GM12801 (cell line): ENCODE data around the gene IQCB1.

ENCODE experiments used
- TF ChIP-seq, protein P1 (sequence below): IDR thresholded peaks from one replicate; pipeline ENCODE4 v1.5.1; 2011; ENCODE audit warnings: control low read depth; ENCODE audit not compliant: insufficient read length; ENCODE audit errors: extremely low read depth

The IQCB1 gene

DNA sequence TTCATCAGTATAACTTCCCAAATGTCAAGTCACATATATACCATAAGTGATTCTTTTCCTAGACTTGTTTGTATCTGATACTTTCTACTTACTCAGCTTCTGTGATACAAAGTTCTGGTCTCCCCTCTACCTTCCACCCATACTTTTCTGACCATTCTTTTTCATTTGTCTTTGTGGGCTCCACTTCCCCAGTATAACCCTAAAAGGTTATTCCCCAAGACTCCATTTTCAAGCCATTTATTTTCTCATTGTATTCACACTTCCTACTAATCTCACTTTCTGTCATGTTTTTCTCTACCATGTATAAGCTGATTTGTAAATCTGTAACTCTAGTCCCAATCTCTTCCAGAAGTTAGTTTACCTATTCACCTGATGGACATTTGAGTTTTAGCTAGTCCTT is 34.0 kb downstream of the IQCB1 start:
- TF ChIP-seq, protein P1, sequence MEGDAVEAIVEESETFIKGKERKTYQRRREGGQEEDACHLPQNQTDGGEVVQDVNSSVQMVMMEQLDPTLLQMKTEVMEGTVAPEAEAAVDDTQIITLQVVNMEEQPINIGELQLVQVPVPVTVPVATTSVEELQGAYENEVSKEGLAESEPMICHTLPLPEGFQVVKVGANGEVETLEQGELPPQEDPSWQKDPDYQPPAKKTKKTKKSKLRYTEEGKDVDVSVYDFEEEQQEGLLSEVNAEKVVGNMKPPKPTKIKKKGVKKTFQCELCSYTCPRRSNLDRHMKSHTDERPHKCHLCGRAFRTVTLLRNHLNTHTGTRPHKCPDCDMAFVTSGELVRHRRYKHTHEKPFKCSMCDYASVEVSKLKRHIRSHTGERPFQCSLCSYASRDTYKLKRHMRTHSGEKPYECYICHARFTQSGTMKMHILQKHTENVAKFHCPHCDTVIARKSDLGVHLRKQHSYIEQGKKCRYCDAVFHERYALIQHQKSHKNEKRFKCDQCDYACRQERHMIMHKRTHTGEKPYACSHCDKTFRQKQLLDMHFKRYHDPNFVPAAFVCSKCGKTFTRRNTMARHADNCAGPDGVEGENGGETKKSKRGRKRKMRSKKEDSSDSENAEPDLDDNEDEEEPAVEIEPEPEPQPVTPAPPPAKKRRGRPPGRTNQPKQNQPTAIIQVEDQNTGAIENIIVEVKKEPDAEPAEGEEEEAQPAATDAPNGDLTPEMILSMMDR: no peak

DNA sequence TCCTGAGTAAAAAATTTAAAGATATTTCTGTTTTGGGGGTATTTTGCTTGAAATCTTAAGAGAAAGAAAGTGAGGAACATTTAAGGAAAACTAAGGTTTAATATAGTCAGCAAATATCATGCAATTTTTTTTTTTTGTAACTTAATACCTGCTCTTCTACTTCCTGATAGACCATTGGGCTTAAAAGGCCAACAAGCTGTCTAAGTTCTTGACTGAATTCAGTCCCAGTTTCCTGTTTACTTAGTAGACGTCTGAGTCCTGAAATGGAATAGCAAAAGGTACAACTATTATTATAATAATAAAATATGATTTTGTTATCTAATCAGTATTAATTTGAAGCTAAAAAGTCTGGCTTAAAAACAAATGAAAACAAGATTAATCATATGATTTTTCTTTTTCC is 37.9 kb downstream of the IQCB1 start:
- TF ChIP-seq, protein P1: no peak

DNA sequence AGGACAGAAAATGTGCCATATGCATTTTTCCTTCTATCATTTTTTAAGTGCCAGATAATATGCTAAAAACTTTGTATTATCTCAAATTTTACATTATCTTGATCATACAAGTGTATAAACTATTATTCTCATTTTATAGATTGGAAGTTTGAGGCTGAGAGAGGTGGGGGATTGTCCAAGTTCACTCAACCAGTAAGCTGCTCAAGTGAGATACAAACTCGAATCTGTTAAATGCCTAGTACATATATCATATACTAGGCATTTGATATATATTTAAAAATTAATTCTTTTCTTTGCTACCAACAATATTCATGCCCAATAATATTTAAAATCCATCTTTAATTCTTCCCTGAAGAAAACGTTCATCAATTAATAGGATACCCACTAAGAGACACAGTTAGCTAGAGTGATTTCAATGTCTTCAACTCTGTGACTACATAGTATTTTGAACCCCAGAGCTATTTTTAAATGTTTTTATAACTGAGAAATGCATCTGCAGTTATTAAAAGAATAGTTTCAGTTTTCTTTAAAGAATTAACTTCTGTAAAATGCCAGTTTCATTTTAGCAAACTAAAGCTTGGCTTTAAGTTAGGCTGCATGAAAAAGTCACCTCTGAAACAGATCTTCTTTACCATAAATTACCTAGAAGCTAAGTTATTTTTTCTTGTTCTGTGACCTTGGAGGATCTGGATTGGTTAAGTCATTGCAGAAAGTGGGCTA is 40.4 kb downstream of the IQCB1 start:
- TF ChIP-seq, protein P1: no peak

DNA sequence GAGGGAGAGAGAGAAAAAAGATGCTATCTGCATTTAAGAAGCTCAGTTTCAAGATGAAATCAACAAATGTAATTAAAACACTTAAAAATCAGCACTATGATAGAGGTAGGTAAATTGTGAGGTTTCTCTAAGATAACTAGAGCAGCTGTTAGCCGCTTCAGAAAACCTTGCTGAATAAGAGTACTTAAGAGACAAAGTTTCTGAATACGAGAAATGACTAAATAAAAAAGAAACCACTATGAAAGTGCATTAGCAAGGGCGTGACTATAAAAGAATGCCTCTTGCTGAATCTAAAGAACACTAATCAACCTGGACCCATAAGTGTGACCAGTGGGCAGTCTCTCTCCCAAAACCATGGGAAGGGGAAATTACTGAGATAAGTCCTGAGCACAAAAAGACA is 41.8 kb downstream of the IQCB1 start:
- TF ChIP-seq, protein P1: no peak

DNA sequence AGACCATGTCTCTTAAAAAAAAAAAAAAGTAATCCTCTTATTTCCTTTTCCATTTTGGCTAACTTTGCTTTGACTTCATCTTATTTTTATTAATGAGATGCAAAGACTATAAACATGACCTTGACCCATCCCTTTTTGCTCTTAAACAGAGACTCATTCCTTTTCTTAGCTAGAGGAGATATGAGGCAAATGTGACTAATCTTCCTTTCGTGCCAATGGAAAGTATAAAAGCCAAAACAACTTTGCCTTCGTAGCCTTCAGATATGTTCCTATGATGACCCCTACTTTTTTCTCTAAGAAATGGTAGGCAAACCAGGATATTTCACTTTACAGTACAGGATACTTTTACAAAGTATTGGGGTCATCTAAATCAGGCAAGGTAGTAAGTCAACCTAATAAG is 48.4 kb downstream of the IQCB1 start:
- TF ChIP-seq, protein P1: no peak

DNA sequence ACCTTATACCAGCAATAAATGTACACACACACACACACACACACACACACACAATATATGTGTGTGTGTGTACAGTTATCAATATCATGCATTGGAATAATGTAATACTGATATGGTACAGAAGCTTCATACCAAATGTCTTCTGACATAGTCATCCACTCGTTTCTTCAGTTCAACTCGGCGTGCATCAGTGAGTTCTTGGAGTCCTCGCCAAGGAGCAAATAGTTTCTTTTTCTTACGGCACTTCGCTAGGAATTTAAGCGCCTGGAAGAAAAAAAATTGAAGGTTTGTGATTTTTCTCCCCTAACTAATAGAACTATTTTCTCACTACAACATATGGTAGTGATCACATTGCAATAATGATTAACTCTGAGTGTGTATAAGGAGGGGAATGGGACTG is 53.2 kb downstream of the IQCB1 start:
- TF ChIP-seq, protein P1: no peak

DNA sequence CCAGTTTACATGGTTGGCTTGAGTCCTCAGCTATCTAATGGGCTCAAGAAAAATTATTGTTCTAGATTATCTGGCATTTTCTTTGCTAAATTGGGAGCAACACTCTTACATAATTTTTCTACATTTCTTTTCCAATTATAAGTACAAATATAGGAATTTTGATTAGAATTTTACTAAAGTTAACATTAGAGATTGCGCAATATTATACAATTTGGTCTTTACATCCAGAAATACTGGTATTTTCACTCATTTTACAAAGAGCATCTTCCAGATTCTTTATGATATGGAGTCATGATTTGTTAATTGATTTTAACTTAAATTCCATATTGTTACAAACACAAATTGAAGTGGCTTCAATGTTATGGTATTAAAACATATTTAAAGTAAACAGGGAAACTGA is 65.6 kb downstream of the IQCB1 start:
- TF ChIP-seq, protein P1: no peak
